PFSK-1 (cell line): ENCODE measurements around the gene CASTOR1.

Source experiments
- FOXP2 ChIP-seq: optimal IDR thresholded peaks from 2 replicates; pipeline ENCODE3; 2011; ENCODE audit warnings: borderline replicate concordance, control low read depth, inconsistent platforms; ENCODE audit not compliant: insufficient read depth; ENCODE audit errors: extremely low read length, extremely low read depth
- POLR2AphosphoS5 ChIP-seq: IDR thresholded peaks from 2 replicates; pipeline ENCODE4 v1.6.1; 2012; ENCODE audit warnings: low read depth, mild to moderate bottlenecking, control low read depth, low read length, moderate library complexity
- REST ChIP-seq, 2 experiments: IDR thresholded peaks; 2 replicates each; pipeline versions ENCODE4 v1.6.1 to v1.8.0; 2011 to 2012; ENCODE audit warnings: low read depth in 2 of 2, low read length in 2 of 2, control low read depth in 1 of 2, inconsistent platforms in 1 of 2, mild to moderate bottlenecking in 1 of 2, moderate library complexity in 1 of 2; ENCODE audit not compliant: insufficient read depth in 1 of 2
- SIN3A ChIP-seq: IDR thresholded peaks from 2 replicates; pipeline ENCODE4 v1.6.1; 2012; ENCODE audit warnings: mild to moderate bottlenecking, low read length, moderate library complexity, borderline replicate concordance; ENCODE audit not compliant: insufficient read depth
- TAF1 ChIP-seq: IDR thresholded peaks from 2 replicates; pipeline ENCODE4 v1.6.1; 2012; ENCODE audit warnings: low read length, control low read depth, borderline replicate concordance; ENCODE audit not compliant: insufficient read depth

The CASTOR1 gene

GRCh38 chr22:30309951-30310741 is 20.8 kb upstream of the CASTOR1 start:
- TF ChIP-seq POLR2AphosphoS5: no peak
- TF ChIP-seq REST (IDR thresholded peaks at IDR 0.05; ENCODE audit: insufficient read depth in 1 of 2, low read depth in 2 of 2, low read length in 2 of 2): no peak
- no peak for TF ChIP-seq FOXP2
- no peak for TF ChIP-seq TAF1
- no peak for TF ChIP-seq SIN3A

- no peak for TF ChIP-seq REST (IDR thresholded peaks at IDR 0.05; ENCODE audit: insufficient read depth in 1 of 2, low read depth in 2 of 2, low read length in 2 of 2)
- no peak for TF ChIP-seq FOXP2
- TF ChIP-seq TAF1: no peak
- no peak for TF ChIP-seq POLR2AphosphoS5
- no peak for TF ChIP-seq SIN3A
Measured at GRCh38 chr22:30308518-30309230, 19.4 kb upstream of the CASTOR1 start.

- TF ChIP-seq POLR2AphosphoS5: no peak
- no peak for TF ChIP-seq REST (IDR thresholded peaks at IDR 0.05; ENCODE audit: insufficient read depth in 1 of 2, low read depth in 2 of 2, low read length in 2 of 2)
- no peak for TF ChIP-seq SIN3A
Measured at GRCh38 chr22:30308093-30308492, 18.8 kb upstream of the CASTOR1 start.

- TF ChIP-seq REST (IDR thresholded peaks at IDR 0.05; ENCODE audit: insufficient read depth in 1 of 2, low read depth in 2 of 2, low read length in 2 of 2) (no peak), SIN3A (no peak), TAF1 (no peak), FOXP2 (no peak), POLR2AphosphoS5 (no peak)
Measured at GRCh38 chr22:30307041-30307574, 17.8 kb upstream of the CASTOR1 start.
